ENCODE data around the gene MATCAP1.

DNA sequence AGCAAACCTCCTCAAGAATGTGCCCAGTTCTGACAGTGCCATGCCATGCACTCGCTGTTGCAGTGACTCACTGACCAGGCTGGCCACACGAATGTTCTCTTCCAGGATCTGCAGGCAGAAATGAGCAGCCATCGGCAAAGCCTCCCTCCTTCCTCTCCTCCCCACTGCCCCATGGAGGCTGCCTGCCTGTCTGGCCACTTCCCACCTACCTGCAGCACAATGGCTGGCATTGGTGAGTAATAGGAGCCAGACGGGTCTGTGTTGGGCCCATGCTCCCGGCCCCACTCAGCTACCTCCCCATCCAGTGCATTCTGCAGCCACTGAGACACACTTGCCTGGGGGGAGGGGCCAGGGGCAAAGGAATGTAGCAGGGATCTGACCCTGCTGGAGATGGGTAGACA is 2.8 kb upstream of the MATCAP1 start:
- TF ChIP-seq, protein P1, sequence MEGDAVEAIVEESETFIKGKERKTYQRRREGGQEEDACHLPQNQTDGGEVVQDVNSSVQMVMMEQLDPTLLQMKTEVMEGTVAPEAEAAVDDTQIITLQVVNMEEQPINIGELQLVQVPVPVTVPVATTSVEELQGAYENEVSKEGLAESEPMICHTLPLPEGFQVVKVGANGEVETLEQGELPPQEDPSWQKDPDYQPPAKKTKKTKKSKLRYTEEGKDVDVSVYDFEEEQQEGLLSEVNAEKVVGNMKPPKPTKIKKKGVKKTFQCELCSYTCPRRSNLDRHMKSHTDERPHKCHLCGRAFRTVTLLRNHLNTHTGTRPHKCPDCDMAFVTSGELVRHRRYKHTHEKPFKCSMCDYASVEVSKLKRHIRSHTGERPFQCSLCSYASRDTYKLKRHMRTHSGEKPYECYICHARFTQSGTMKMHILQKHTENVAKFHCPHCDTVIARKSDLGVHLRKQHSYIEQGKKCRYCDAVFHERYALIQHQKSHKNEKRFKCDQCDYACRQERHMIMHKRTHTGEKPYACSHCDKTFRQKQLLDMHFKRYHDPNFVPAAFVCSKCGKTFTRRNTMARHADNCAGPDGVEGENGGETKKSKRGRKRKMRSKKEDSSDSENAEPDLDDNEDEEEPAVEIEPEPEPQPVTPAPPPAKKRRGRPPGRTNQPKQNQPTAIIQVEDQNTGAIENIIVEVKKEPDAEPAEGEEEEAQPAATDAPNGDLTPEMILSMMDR (IDR thresholded peaks at IDR 0.05; ENCODE audit: borderline replicate concordance, extremely low read depth, low read length, poor library complexity, severe bottlenecking), result no peak
- no peak for TF ChIP-seq EZH2 (IDR thresholded peaks at IDR 0.05; ENCODE audit: borderline replicate concordance, low read depth, low read length, severe bottlenecking)
